HG03439 (cell line): ENCODE results near the gene KIF21B.
"Not testable (repeated sequence)": the region's sequence is repeated elsewhere in the genome, so short reads cannot be mapped to it uniquely, and the experiment has no call there.

Experiments used
- ATAC-seq: cut with Tn5 transposase; IDR thresholded peaks from one replicate; pipeline ENCODE4 v1.9.1; 2021; ENCODE audit warnings: mild to moderate bottlenecking, moderate library complexity; ENCODE audit not compliant: unreplicated experiment

Gene KIF21B

GRCh38 chr1:200949626-200950025 is 73.9 kb downstream of the KIF21B start:
- no peak for ATAC-seq

- no peak for ATAC-seq
Measured at GRCh38 chr1:200947059-200947566, 76.4 kb downstream of the KIF21B start.

GRCh38 chr1:200945111-200945510 is 78.4 kb downstream of the KIF21B start:
- ATAC-seq = no peak

- ATAC-seq = no peak
Measured at GRCh38 chr1:200938955-200939354, 84.6 kb downstream of the KIF21B start.

GRCh38 chr1:200935286-200935962 is 88.1 kb downstream of the KIF21B start:
- not testable (repeated sequence) for ATAC-seq

- ATAC-seq = no peak
Measured at GRCh38 chr1:200934676-200935245, 88.8 kb downstream of the KIF21B start.

GRCh38 chr1:200931776-200932175 is 91.7 kb downstream of the KIF21B start:
- no peak for ATAC-seq

GRCh38 chr1:200930285-200930684 is 93.2 kb downstream of the KIF21B start:
- not testable (repeated sequence) for ATAC-seq

GRCh38 chr1:200929530-200930278 is 93.8 kb downstream of the KIF21B start:
- ATAC-seq = no peak

- ATAC-seq = no peak
Measured at GRCh38 chr1:200925831-200926230, 97.7 kb downstream of the KIF21B start.

GRCh38 chr1:200923601-200924000 is 99.9 kb downstream of the KIF21B start:
- ATAC-seq = no peak

- ATAC-seq = no peak
Measured at GRCh38 chr1:200922406-200922805, 101.1 kb downstream of the KIF21B start.

- no peak for ATAC-seq
Measured at GRCh38 chr1:200921571-200922110, 101.9 kb downstream of the KIF21B start.
